Muscle of leg (tissue), 11 donors: ENCODE results near the gene HLX. TPM values are rescaled to one million over a fixed set of nuclear protein-coding genes. Genes with fewer than 3 reads are reported as not detected.

ENCODE experiments used
- DNase-seq: peaks from one replicate; pipeline ENCODE4 v3.0.0; 2013
- H3K27ac ChIP-seq: one replicate; pipeline ENCODE4 v1.5.1; 2013; ENCODE audit warnings: mild to moderate bottlenecking, low read length, control low read depth
- H3K27me3 ChIP-seq: one replicate; pipeline ENCODE4 v1.6.1; 2013; ENCODE audit warnings: low read length; ENCODE audit not compliant: control insufficient read depth, insufficient read depth
- H3K36me3 ChIP-seq: one replicate; pipeline ENCODE4 v1.6.1; 2013; ENCODE audit warnings: low read length; ENCODE audit not compliant: control insufficient read depth, insufficient read depth
- H3K4me1 ChIP-seq: one replicate; pipeline ENCODE4 v1.6.1; 2013; ENCODE audit warnings: low read length; ENCODE audit not compliant: control insufficient read depth, insufficient read depth
- H3K4me3 ChIP-seq: one replicate; pipeline ENCODE4 v1.5.1; 2013; ENCODE audit warnings: low read length, control low read depth
- H3K9me3 ChIP-seq: replicated peaks from 2 replicates; pipeline ENCODE4 v1.6.1; 2013; ENCODE audit warnings: low read depth, low read length; ENCODE audit not compliant: control insufficient read depth
- WGBS: methylation state at CpG from one replicate; pipeline ENCODE4 v1.1.5; 2013; ENCODE audit warnings: missing lambda C conversion rate; ENCODE audit not compliant: insufficient coverage; 5-methylcytosine and 5-hydroxymethylcytosine counted together
- polyA plus RNA-seq, 8 donors: library from polyadenylated mRNA; unstranded; fragments of 120-200 nt; gene quantifications; one replicate each; pipeline versions ENCODE4 v1.2.1 to v1.2.3, GENCODE V29; 2013; ENCODE audit warnings: inconsistent platforms in 1 of 8, low replicate concordance in 1 of 8; ENCODE audit not compliant: insufficient read length in 8 of 8, insufficient read depth in 1 of 8
- total RNA-seq: library from RNA; stranded (reverse); fragments of 120-200 nt; gene quantifications from one replicate; pipeline ENCODE4 v1.2.4, GENCODE V29; 2013

HLX gene
- total and polyA plus RNA-seq, 9 donors: 12.8 to 29.8 (median 25.7) TPM

GRCh38 chr1:220873087-220873486, 6.2 kb upstream of the HLX start:
- DNase-seq: no peak
- peaks cover 27% of the 10 kb centered on the region for H3K4me1 ChIP-seq
- no peaks in the 10 kb centered on the region for H3K36me3 ChIP-seq
- H3K4me3 ChIP-seq: no peak overlapping the region
- peaks cover 10% of the 10 kb centered on the region for H3K27me3 ChIP-seq
- WGBS: 91% methylated on average over 2 of the region's 2 CpGs
- no peak overlapping the region for H3K27ac ChIP-seq
- H3K9me3 ChIP-seq: no peaks in the 10 kb centered on the region

GRCh38 chr1:220873868-220874655, 5.2 kb upstream of the HLX start:
- Histone ChIP-seq H3K36me3 (no peaks in the 10 kb centered on the region), H3K27ac (no peak overlapping the region), H3K27me3 (peaks cover 17% of the 10 kb centered on the region), H3K4me1 (peaks cover 35% of the 10 kb centered on the region), H3K9me3 (no peaks in the 10 kb centered on the region), H3K4me3 (no peak overlapping the region)
- 10% methylated on average over 2 of the region's 8 CpGs for WGBS
- peak; percentile 87 for DNase-seq

- Histone ChIP-seq H3K9me3 (no peaks in the 10 kb centered on the region), H3K4me1 (peaks cover 37% of the 10 kb centered on the region), H3K4me3 (no peak overlapping the region), H3K36me3 (no peaks in the 10 kb centered on the region), H3K27me3 (peaks cover 20% of the 10 kb centered on the region), H3K27ac (peak overlapping the region; percentile 87)
- no CpG with 5 or more reads among the region's 1 CpG for WGBS
- DNase-seq: peak; percentile 59
Observed at GRCh38 chr1:220875260-220875659, 4.0 kb upstream of the HLX start.

- Histone ChIP-seq H3K4me1 (peaks cover 38% of the 10 kb centered on the region), H3K4me3 (peak overlapping the region; percentile 28), H3K36me3 (peaks cover 1% of the 10 kb centered on the region), H3K27me3 (peaks cover 28% of the 10 kb centered on the region), H3K27ac (peak overlapping the region; percentile 87), H3K9me3 (no peaks in the 10 kb centered on the region)
- 17% methylated on average over 43 of the region's 54 CpGs for WGBS
- DNase-seq: peak; percentile 86
Observed at GRCh38 chr1:220876511-220877376, 2.5 kb upstream of the HLX start.

GRCh38 chr1:220877377-220878095, 1.7 kb upstream of the HLX start:
- 63% methylated on average over 19 of the region's 26 CpGs for WGBS
- Histone ChIP-seq H3K27me3 (peaks cover 35% of the 10 kb centered on the region), H3K36me3 (peaks cover 8% of the 10 kb centered on the region), H3K27ac (peak overlapping the region; percentile 87), H3K9me3 (no peaks in the 10 kb centered on the region), H3K4me3 (peak overlapping the region; percentile 28), H3K4me1 (peaks cover 41% of the 10 kb centered on the region)
- DNase-seq: no peak

GRCh38 chr1:220878191-220879075, 810 bp upstream of the HLX start:
- Histone ChIP-seq H3K27me3 (peaks cover 35% of the 10 kb centered on the region), H3K4me3 (peak overlapping the region; percentile 76), H3K4me1 (peaks cover 47% of the 10 kb centered on the region), H3K36me3 (peaks cover 13% of the 10 kb centered on the region), H3K27ac (peak overlapping the region; percentile 87), H3K9me3 (no peaks in the 10 kb centered on the region)
- peak; percentile 64 for DNase-seq
- 11% methylated on average over 24 of the region's 42 CpGs for WGBS

- peak; percentile 53 for DNase-seq
- peak overlapping the region; percentile 76 for H3K4me3 ChIP-seq
- H3K27me3 ChIP-seq: peaks cover 42% of the 10 kb centered on the region
- H3K36me3 ChIP-seq: peaks cover 25% of the 10 kb centered on the region
- peak overlapping the region; percentile 87 for H3K27ac ChIP-seq
- no peaks in the 10 kb centered on the region for H3K9me3 ChIP-seq
- H3K4me1 ChIP-seq: peaks cover 57% of the 10 kb centered on the region
- WGBS: under 1% methylated on average over 92 of the region's 94 CpGs
Observed at GRCh38 chr1:220879509-220880361, 492 bp downstream of the HLX start.

- H3K9me3 ChIP-seq: no peaks in the 10 kb centered on the region
- peaks cover 58% of the 10 kb centered on the region for H3K4me1 ChIP-seq
- no CpG with 5 or more reads among the region's 8 CpGs for WGBS
- no peak for DNase-seq
- H3K4me3 ChIP-seq: peak overlapping the region; percentile 76
- peaks cover 46% of the 10 kb centered on the region for H3K27me3 ChIP-seq
- H3K36me3 ChIP-seq: peaks cover 31% of the 10 kb centered on the region
- peak overlapping the region; percentile 87 for H3K27ac ChIP-seq
Observed at GRCh38 chr1:220880362-220880670, 1.1 kb downstream of the HLX start.
